Duodenal mucosa (tissue), 2 donors: ENCODE measurements around the gene NALCN.

Source experiments
- H3K27ac ChIP-seq: one replicate; pipeline ENCODE4 v1.7.0; 2013; ENCODE audit warnings: low read depth, low read length
- H3K27me3 ChIP-seq, 2 donors: one replicate each; pipeline ENCODE4 v1.7.0; 2013; ENCODE audit warnings: low read length in 2 of 2, control low read depth in 1 of 2; ENCODE audit not compliant: insufficient read depth in 2 of 2, control insufficient read depth in 1 of 2
- H3K36me3 ChIP-seq, 2 donors: one replicate each; pipeline ENCODE4 v1.7.0; 2013; ENCODE audit warnings: low read length in 2 of 2, control low read depth in 1 of 2; ENCODE audit not compliant: insufficient read depth in 2 of 2, control insufficient read depth in 1 of 2
- H3K4me1 ChIP-seq, 2 donors: one replicate each; pipeline ENCODE4 v1.7.0; 2013; ENCODE audit warnings: low read length in 2 of 2, control low read depth in 1 of 2; ENCODE audit not compliant: insufficient read depth in 2 of 2, control insufficient read depth in 1 of 2
- H3K4me3 ChIP-seq, 2 donors: one replicate each; pipeline ENCODE4 v1.7.0; 2013; ENCODE audit warnings: low read length in 2 of 2, low read depth in 1 of 2
- H3K9ac ChIP-seq, 2 donors: one replicate each; pipeline ENCODE4 v1.7.0; 2013; ENCODE audit warnings: low read length in 2 of 2, low read depth in 1 of 2
- H3K9me3 ChIP-seq, 2 donors: one replicate each; pipeline ENCODE4 v1.7.0; 2013; ENCODE audit warnings: low read length in 2 of 2, control low read depth in 1 of 2; ENCODE audit not compliant: control insufficient read depth in 1 of 2

The NALCN gene

DNA sequence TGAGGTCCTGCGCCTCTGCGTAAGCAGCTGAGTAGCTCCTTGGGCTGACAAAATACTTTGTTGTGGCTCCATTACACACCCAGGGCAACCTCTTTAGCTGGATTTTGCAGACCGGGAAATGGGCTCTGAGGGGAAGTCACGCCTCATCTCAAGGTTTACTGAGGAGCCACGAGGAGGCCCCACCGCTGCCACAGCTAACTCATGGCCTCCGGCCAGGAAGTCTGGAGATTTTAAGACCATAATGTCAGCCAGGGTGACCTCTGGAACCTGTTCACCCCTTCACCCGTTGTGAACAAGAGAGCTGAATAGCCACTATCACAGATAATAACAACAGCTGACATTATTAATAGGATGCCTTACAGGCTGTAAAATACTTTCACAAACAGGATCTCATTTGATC is 390.4 kb downstream of the NALCN start:
- Histone ChIP-seq H3K4me1 (no peaks in the 10 kb centered on the region), H3K36me3 (no peaks in the 10 kb centered on the region), H3K27me3 (no peaks in the 10 kb centered on the region), H3K27ac (no peak overlapping the region), H3K4me3 (no peak overlapping the region), H3K9me3 (no peaks in the 10 kb centered on the region), H3K9ac (no peak overlapping the region)

DNA sequence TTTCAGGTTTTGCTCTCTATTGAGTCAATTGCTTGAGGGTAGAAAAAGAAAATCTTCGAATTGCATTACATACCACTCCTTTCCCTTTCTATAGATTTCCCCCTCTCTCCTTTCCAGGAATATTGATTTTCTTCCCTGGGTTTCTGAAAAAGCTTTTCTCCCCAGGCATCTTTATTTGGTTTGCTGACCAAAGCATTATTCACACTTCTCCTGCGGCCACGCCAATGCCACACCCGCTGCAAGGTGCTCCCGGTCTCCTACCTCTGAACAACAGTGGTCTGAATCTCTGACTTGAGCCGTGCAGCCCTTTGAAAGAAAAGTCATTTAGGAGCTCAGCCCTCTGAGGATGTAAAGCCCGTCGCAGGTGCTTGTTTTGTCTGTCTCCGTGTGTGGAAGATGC is 390.8 kb downstream of the NALCN start:
- Histone ChIP-seq H3K27me3 (no peaks in the 10 kb centered on the region), H3K4me1 (no peaks in the 10 kb centered on the region), H3K27ac (no peak overlapping the region), H3K9me3 (no peaks in the 10 kb centered on the region), H3K36me3 (no peaks in the 10 kb centered on the region), H3K4me3 (no peak overlapping the region), H3K9ac (no peak overlapping the region)

DNA sequence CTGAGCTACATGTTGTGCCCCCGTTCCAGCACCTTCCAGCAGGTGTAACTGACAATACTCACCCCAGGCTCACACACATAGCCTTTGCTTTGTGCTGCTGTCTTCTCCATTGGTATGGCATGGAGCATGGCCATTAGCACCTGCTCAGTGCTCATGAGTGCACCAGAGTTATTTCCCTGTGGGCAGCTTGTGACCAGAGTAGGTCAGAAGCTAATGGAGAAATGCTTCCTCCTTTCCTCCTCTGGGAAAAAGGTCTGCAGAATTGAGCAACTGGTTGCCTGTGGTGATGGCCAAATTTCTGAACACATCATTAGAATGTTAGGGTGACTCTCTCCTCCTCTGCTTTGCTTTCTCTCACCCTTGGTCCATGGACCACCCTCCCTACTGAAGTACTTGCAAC is 397.2 kb downstream of the NALCN start:
- Histone ChIP-seq H3K9ac (no peak overlapping the region), H3K27ac (no peak overlapping the region), H3K27me3 (no peaks in the 10 kb centered on the region), H3K4me1 (no peaks in the 10 kb centered on the region), H3K4me3 (no peak overlapping the region), H3K9me3 (no peaks in the 10 kb centered on the region), H3K36me3 (no peaks in the 10 kb centered on the region)

DNA sequence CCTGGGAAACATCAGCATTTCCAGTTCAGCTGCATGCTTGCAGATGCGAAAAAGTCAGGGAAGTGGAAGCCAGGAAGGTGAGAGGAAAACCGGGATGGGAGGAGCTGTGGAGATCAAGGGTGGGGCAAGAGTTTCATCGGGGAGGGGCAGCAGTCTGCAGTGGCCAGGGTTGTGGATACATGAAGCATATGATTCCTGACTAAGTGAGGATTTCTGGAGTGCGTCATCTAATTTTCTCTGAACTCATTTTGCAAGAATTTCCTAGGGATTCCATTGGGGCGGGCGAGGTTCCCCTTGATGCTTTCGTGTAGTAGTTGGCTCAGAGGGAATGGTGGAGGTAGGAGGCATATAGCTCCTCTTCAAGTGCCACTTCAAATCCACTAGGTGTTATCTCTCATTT is 397.6 kb downstream of the NALCN start:
- Histone ChIP-seq H3K9ac (no peak overlapping the region), H3K4me1 (no peaks in the 10 kb centered on the region), H3K9me3 (no peaks in the 10 kb centered on the region), H3K27ac (no peak overlapping the region), H3K36me3 (no peaks in the 10 kb centered on the region), H3K27me3 (no peaks in the 10 kb centered on the region), H3K4me3 (no peak overlapping the region)

DNA sequence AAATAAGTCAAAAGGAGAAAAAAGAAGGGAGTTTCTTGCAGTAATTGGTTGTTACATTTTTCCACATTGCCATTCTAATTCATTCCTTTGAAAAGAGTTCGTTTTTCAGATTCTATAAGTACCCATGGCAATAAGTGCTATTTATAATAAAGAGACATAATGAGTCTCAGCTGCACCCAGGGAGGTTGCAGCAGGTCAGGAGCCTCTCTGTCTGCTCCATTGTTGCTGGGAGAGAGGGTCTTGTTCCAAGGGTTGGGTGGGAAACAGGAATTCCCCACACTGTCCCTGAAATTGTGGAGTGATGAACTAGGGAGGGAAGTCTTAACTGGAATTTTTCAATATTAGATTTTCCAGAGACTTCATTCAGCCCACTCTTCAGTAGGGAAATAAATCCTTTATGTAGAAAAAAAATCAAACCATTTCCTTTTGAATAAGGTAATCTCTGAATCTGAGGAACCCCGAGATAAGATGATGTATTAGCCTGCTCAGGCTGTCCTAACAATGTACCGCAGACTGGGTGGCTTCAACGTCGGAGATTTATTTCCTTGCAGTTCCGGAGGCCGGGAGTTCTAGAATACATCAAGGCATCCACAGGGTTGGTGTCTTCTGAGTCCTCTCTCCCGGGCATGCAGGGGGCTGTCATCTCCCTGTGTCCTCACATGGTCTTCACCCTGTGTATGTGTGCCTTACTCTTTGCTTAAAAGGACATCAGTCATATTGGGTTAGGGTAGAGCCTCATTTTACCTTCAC is 399.0 kb downstream of the NALCN start:
- H3K9ac ChIP-seq: no peak overlapping the region
- H3K4me1 ChIP-seq: no peaks in the 10 kb centered on the region
- H3K9me3 ChIP-seq: no peaks in the 10 kb centered on the region
- H3K27ac ChIP-seq: no peak overlapping the region
- no peaks in the 10 kb centered on the region for H3K27me3 ChIP-seq
- no peak overlapping the region for H3K4me3 ChIP-seq
- no peaks in the 10 kb centered on the region for H3K36me3 ChIP-seq

DNA sequence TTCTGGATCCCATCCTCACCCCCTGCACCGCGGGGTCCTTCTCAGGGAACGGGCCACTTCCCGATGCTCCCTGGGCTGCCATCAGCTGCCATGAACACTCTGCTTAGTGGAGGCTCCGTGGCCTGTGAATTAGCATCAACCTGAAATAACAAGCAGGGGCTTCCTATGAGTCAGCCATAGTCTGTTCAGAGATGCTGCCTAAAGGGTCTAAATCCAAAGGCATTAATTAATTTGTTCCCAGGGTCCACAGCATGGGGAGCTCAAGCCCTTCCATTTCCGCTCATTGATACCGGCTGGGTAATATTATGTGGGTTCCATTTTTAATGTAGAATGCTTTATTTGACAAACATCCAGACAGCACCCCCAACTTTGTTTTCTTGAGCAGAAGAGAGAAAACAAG is 399.8 kb downstream of the NALCN start:
- H3K36me3 ChIP-seq: no peaks in the 10 kb centered on the region
- H3K4me3 ChIP-seq: no peak overlapping the region
- H3K27me3 ChIP-seq: no peaks in the 10 kb centered on the region
- H3K4me1 ChIP-seq: no peaks in the 10 kb centered on the region
- H3K9ac ChIP-seq: no peak overlapping the region
- no peaks in the 10 kb centered on the region for H3K9me3 ChIP-seq
- no peak overlapping the region for H3K27ac ChIP-seq

DNA sequence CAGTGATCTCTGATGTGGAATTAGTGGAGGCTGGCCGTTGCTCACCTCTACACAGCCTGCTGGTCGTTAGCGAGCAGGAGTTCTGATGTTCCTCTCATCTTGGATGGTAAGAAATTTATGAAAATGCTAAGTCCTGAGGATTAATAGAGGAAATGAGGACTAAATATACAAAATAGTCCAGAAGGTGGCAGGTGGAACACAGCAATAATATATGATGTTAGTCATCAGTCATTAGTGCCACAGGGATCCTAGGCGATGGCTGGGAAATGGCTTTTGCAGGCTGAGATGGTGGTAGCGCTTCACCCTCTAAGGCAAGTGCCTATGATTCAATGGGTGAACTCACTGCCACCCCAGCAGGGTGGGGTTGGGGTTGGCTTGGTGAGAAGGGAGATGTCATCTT is 403.1 kb downstream of the NALCN start:
- Histone ChIP-seq H3K27ac (no peak overlapping the region), H3K9me3 (no peaks in the 10 kb centered on the region), H3K27me3 (no peaks in the 10 kb centered on the region), H3K9ac (no peak overlapping the region), H3K36me3 (no peaks in the 10 kb centered on the region), H3K4me3 (no peak overlapping the region), H3K4me1 (no peaks in the 10 kb centered on the region)

DNA sequence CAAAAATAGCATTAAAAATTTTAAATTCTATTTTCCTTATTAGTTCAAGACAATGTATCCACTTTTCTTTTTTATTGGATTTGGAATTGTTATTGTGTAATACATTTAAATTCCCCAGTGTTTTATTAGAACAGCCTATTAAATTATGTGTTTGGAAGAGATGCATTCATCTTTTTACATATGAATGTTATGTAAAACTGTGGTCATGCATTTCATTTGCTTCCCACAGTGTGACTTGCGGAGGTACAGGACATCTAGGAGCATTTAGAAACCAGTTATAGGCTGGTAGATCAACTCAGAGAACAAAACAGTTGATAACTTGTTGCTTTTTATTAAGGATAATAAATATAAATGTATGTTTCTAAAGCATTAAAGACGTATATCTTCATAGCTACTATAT is 406.2 kb downstream of the NALCN start:
- Histone ChIP-seq H3K27ac (no peak overlapping the region), H3K27me3 (no peaks in the 10 kb centered on the region), H3K36me3 (no peaks in the 10 kb centered on the region), H3K9me3 (no peaks in the 10 kb centered on the region), H3K9ac (no peak overlapping the region), H3K4me3 (no peak overlapping the region), H3K4me1 (no peaks in the 10 kb centered on the region)

DNA sequence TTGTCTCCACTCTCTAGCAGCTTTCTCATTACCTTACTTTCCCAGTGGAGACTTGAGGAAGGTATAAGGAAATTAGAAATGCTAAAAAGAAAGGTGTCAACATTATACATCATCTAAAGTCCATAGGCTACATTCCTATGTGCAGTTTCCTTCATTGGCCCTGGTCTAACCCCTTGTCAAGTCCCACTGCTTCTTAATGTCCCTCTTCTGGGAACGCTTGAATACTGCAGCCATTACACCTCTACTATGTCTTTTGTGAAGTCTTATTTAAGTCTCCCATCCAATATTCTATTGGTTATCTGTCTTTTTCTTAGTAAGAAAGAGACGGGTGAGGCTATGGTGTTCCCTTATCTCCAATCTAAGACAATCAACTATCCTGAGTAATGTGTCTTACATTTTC is 409.1 kb downstream of the NALCN start:
- H3K9me3 ChIP-seq: no peaks in the 10 kb centered on the region
- H3K27ac ChIP-seq: no peak overlapping the region
- no peak overlapping the region for H3K4me3 ChIP-seq
- no peak overlapping the region for H3K9ac ChIP-seq
- no peaks in the 10 kb centered on the region for H3K36me3 ChIP-seq
- H3K4me1 ChIP-seq: no peaks in the 10 kb centered on the region
- no peaks in the 10 kb centered on the region for H3K27me3 ChIP-seq
